A204.1 (cell line): Measurements from ENCODE around the gene C3orf20.
"Not testable (repeated sequence)": the region's sequence is repeated elsewhere in the genome, so short reads cannot be mapped to it uniquely, and the experiment has no call there.

Experiments
- FAIRE-seq: peaks from 2 replicates; lab custom pipeline; 2012; peaks lifted over from hg19 to GRCh38; lab: Jason Lieb, UNC

The C3orf20 gene

DNA sequence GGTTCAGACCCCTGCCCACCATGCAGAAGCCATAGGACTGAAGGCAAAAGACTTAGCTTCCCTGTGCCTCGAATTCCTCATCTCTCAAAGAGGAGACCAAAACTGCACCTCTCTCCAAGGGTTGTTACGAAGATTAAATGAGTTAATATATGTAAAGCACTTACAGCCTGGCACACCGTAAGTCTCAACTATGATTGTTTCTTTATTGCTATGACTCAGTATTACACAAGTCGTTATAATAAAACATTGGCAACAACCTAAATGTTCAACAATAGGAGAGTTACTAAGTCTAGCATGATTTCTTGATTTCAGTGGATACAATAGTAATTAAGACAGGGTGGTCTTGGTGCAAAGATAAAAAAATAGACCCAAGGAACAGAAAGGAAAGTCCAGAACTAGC is 124.2 kb downstream of the C3orf20 start:
- FAIRE-seq: no peak

DNA sequence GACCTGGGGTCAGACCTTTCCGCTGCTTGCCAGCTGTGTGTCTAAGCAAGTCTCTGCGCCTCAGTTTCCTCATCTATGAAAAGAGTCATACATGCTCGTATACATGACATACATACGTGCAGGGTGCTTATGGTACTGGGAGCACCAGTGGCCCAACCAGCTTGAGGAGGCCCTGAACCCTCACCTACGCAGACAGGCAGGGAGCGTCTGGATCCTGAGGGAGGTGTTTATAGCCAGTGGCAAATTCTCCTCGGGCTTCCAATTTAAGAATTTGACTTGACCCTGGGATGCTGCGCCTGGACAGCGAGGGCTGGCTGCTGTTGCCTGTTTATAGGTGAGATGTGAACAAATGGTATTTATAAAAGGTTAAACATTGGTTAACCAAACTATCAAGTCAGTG is 126.1 kb downstream of the C3orf20 start:
- FAIRE-seq: no peak

DNA sequence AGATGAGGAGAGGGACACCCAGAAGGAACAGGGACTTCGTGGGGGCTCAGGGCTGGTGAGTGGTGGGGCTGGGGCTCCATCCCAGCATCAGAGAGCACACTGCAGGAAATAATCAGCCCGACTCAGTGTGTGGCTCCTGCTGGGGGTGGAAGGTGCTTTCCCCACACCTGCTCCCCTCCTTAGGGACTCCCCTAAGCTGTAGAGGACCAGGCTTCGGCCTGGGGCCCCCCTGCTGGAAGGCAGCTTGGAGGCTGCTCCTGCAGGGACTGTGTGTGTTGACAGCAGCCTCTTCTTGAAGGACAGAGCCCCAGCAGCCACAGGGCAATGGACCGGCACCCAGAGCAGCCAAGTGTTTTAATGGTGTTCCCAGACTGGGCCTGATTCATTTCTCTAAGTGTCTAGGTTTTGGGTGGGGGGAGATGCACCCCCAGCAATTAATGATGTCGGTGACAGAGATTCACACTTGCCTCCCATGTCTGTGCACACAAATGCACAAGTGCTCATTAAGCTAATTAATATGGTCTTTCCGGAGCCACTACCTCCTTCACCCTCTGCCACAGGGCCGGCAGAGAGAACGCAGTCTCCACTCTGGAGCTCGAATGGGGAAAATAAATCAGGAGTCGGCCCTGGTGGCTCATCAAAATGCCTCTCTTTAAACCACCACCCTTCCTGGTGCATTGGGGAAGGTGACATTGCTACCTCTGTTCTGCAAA is 126.9 kb downstream of the C3orf20 start:
- FAIRE-seq: no peak

DNA sequence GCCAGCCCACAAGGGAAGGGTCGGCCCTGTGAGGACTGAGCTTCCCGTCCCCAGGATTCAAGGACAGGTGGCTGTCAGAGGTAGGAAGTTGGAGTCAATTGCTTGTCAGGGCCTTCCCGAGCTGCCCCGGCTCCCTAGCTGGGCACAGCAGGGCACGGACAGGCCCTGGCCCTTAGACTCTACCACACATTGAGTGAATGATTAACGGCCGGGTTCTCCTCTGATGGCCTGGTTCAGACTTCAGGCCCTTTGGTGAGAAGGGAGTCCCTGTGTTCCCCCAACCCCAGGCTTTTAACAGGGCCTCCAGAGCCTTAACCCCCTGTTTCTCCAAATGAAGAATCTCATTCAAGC is 127.4 kb downstream of the C3orf20 start:
- no peak for FAIRE-seq

DNA sequence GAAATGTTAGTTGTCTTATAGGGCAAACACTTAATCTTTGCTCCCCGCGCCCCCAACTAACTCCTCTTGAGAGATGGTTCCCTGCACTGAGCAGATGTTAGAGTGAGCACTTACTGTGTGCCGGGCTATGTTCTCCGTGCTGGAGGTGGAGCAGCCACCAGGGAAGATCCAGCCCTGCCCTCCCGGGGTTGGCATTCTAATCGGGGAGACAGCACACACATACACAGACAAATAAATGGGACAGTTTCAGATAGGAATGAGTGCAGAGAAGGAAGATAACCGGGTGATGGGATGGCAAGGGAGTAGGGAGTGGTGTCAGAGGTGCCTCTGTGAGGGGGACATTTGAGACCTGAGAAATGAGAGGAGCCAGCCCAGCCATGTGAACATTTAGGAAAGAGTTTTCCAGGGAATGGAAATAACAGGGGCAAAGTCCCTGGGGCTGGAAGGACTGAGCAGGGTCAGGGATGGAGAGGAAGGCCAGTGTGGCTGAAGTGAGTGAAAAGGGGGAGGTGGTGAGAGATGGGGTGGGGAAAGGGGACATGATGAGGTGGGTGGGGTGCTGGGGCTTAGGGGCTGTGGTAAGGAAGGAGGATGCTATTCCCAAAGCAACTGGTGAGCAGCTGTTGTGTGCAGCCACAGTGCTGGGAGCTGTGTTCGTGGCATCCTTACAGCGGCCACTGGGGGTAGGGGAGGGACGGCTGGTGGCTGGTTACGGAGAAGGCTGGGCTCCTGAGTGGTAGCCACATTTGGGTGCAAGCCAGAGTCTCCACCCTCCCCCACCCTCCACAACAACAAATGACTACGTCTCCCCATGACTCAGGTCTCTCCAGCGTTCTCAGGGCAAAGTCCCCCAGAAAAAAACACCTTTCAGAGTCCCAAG is 128.4 kb downstream of the C3orf20 start:
- no peak for FAIRE-seq

DNA sequence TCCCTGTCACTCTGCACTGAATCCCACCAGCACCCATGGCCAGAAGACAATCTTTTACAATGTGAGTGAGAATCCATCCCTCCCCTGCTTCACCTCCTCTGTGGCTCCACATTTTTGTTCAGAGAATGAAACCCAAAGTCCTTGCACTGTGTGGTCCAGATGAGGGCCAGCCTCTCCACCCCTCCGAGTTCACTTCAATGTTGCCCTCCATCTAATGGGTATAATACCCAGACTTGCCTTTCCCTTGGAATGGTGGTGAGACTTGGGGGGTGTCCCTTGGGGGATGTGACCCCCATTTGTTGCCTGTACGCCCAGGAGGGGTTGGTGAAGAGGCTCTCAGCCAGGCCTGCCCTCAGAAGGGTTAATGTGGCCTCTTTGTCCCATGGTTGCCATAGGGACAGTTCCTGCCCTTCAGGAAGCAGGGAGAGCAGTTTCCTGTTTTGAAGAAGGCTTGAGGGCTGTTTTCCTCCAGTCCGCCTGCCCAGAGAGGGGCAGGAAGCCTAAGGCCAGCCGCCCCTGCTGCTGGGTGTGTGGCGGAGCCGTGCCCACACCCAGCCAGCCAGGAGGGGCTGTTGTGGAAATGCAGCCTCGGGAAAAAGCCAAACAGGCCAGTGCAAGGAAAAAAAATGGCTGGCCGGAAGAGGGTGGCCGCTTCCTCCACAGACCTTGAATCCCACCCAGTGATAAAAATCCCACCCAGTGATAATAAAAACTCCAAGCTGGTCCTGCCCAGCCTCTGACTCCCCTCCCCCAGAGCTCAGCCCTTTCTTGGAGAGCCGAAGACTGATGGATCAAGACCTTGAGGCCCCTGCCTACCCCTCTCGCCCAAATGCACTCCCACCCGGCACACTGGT is 129.3 kb downstream of the C3orf20 start:
- no peak for FAIRE-seq

DNA sequence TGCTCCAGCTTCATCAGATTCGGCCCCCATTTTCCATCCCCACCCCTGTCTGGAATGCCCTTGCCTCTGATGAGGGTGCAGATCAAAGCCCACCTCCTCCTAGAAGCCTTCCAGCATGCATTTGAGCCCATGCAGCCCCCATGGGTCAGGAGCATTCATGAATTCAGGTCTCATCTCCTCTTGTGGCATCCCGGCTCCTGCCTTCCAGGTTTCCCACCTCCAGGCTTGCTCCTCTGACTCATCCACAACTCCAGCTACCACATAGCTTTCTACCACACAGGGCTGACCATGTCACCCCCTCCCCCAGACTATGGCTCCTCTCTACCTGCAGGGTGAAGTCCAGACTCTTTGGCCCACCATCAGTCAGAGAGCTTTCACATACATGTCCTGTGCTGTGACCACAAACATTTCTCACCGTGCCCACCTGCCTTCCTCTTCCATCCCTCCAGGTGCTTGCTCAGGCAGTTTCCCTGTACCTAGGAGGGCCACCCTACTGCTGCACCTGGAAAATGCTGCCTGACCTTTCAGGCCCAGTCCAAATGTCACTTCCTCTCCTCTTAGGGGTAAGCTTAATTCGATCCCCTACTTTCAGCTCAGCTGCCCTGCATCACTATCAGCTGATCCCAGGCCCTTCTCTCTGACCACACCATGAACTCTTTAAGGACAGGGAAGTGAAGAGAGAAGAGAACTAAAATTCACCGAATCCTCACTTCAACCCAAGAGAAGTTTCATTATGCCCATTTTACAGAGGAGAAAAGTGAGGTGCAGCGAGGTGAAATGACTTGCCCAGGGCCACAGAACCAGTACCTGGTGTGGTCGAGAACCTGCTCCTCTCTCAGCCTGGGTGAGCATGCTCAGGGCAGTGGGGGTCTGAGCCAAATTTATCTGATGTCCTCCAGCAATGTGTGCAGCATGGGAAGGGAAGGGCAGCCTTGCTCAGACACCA is 130.2 kb downstream of the C3orf20 start:
- no peak for FAIRE-seq

DNA sequence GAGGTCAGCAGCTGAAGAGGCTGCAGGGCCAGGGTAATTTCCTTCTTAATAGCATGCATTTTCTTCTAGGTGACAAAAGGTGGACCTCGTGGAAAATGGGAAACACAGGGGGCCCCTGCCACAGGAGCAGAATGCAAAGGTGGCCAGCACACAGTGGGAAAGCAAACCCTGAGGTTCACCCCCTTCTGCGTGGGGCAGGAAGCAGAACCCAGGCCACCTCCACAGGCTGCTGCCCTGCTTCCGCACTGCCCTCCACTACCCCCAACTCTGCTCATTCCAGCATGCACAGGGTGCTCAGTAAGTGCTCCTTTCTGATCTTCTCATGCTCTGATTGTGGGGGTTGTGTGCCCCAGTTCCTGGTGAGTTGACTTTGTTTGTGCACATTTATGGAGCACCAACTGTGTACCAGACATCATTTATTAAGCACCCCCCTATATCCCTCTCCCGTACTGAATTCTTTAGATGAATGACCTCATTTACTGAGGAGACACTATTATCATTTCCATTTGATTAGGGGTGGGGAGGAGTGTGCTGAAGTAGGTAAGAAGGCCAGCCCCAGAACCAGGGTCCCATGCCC is 131.1 kb downstream of the C3orf20 start:
- FAIRE-seq: no peak

DNA sequence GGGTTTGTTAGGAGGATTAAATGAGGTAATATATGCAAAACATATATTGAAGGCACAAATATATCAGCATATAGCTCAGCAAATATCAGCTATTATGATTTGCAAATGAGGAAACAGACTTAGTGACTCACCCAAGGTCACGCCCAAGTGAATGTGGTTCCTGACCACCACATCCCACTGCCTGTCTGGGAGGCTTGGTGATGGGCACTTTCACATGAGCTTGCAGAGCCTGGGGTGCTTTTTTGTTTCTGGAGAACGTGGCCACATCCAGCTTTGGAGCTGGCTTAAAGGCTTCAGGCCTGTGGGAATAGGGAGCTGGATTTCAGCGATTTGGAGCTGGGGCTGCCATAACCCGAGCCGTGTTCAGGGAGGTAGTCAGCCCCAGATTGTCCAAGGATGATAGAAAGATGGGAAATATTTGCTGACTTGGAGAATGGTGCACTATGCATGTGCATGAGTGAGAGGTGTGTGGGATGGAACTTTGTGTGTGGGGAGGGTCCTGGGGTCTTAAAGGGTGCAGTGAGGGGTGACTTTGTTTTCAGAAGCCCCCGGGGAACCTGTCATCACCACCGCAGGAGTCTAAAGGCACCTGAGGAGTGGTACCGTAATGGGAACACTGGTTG is 131.8 kb downstream of the C3orf20 start:
- no peak for FAIRE-seq

DNA sequence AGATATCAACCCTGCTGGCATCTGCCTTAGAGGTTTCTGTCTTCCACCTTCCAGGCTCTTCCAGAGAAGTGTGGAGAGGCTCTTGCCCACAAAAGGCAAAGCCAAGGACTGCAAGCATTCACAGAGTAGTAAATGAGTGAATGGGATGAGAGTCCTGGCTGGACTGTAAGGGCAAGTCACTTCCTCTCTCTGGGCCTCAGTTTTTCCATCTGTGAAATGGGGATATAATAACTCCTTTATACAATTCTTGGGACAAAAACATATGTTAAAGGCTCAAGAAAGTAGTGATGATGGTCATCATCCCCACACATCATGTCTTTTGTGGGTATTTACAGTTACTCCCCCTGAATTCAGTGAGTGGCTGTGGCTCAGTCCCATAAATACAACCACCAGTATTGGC is 133.1 kb downstream of the C3orf20 start:
- no peak for FAIRE-seq

DNA sequence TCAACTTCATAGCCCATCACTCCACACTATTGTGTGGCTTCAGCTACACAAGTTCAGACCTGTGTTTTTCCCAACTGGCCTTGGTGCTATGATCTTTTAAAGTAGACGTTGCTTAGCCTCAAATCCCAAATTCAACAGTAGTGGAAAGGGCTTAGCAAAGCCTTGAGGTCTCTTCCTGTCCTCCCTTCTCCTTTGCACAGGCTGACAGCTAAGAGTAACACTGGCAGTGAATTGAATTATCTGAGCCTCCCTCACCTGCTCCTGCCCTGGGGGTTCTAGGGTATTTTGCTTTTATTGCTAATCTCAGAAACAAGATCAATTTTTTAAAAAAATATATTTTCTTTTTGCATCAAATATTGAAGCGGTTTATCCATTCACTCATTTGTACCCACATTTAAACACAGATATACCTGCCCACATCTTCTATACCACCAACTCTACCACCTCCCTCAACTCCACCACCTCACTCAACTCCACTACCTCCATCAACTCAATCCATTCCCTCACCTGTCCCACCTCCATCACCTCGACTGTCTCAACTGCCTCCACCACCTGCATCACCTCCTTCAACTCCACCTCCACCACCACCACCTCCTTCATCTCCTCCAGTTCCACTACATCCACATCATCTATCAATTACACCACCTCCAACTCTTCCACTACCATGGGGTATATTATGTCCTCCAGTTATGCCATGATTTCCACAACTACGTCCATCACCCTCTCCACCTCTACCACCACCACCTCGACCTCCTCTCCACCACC is 133.7 kb downstream of the C3orf20 start:
- FAIRE-seq: no peak

DNA sequence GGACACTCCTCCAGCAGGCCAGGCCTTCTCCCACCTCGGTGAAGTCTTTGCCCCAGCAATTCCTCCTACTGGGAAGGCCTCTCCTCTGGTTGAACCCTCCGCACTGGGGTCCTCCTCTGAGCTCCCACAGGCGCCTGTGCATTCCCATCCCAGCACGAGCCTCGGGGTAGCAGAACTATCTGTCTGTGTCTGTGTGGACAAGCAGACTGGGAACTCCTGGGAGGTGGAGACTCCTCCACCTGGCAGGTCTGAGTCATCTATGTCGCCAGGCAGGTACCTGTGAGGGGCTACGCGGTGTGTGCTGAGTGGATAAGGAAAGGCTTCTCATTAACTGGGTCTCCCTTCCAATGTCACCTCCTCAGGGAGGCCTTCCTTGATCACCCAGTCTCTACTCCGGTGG is 134.7 kb downstream of the C3orf20 start:
- FAIRE-seq: not testable (repeated sequence)

DNA sequence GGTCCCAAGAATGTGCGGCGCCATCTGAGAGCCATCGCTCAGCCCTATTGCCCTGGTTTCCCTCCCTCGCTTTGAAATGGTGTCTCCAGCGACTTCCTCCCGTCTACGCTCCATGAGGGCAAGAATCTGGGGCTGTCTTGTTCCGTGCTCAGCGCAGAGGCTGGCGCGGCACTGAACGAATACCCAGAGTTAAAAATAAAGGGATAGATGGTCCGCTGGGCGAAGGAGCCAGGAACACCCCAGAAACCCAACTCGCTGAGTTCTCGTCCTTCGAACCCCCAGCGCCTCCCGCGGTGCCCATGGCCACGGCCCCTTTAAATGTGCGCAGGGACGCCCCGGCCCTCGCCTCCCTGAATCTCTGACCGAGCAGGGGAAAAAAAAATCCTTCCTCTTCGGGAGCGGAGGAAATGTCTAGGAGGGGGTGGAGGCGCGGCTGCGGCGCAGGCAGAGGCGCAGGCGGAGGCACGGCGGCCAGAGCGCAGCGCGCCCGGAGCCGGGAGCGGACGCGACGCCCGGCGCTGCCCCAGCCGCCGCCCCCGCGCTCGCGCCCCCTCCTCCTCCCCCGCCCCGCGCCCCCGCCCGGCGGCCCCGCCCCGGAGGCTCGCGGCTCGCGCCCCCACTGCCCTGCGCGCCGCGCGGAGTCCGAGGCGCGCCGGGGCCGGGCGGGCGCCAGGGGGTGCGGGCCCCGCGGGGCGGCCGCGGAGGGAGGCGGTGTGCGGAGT is 135.3 kb downstream of the C3orf20 start:
- FAIRE-seq: no peak

DNA sequence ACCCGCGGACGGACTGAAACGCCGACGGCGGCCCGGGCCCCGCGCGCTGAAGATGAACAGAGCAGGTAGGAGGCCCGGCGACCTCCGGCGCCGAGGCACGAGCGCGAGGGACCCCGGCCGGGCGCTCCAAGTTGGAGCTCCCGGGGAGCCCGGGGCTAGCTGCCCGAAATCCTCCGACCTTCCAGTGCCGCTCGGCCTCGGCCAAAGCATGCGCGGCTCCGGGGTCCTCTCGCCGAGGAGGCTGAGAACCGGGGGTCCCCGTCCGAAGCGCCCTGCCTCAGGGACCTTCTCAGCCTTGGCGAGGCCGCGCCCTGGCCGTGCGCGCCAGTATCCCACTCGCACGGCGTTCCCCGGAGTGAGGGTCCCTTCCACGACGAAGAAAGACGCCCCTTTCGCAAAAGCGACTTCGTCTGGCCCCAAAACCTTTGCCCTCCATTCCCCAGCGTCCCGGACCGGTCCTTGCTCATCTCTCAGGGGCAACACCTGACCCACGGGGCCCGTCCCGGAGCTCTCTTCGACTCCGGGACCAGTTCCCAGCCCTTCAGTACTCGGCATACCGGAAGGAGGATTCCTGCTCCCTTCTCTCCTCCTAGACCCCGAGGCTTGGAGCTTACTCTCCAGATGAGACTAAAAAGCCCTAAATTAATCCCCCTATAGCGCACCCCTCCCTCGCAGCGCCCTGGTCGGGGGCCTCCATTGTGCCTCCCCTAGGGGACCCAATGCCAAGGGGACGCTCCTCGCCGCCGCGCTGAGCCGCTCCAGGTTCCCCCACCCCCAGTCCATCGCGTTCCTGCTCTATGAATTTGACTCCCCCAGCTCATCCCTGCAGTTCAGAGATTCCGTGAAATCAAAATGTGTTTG is 136.1 kb downstream of the C3orf20 start:
- FAIRE-seq: no peak

DNA sequence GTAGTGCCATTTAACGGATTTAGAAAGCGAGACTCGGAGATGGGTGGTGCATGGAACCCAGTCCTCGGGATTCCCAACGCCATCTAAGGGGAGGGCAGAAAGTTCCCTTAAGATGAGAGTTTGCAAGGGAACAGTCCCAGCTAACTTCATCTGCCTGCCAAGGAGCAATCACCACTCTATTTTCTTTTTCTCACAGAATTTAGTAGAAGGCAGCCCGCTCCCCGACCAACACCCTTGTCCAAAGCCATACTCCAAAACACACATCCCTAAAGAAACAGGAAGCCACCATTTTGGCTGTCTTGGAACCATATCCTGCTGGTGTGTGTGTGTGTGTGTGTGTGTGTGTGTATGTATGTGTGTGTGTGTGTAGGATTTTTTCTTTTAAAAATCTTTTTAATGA is 136.7 kb downstream of the C3orf20 start:
- FAIRE-seq: no peak

DNA sequence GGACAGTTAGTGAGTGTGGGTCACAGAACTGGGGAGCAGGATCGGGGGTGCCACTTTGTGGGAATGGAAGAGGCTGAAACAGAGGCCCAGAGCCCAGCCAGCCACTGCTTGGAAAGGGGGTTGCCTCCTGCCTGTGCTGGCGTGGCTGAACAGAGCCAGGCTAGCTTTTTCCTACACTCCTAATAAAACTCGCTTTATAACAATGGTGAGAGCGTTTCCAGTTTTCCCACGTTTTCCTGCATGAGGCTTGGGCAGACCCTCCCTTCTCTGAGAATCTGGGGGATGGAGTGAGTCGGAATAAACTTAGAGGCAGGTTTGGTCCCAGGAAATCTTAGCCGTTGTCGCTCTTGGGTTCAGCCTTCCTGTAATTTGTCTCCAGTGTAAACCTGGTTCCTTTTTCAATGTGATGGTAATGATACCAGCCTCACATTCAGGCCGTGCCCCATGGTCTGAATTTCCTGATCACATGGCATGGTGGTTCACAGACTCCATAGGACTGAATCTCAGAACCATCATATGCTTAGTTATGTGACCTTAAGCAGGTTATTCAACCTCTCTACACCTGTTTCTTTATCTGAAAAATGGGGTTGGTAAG is 137.4 kb downstream of the C3orf20 start:
- FAIRE-seq: no peak

DNA sequence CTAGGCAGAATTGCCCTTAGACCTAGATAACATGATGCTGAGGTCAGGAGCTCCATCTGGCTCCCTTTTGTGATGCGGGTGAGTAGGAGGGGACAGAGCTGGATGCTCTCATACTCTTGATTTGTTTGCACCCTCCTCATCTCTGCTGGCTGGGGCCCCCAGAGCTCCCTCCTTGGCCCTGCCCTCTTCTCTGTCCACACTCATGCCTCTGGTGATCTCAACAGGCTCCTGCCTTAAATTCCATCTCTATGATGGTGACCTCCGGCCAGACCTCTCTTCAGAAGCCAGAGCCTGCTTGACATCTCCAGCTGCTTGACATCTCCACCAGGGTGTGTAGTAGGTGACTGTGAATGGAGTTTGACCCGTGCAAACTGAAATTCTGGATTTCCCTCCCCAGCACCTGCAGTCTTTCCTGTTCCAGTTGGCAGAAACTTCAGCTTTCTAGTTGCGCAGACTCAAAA is 139.5 kb downstream of the C3orf20 start:
- FAIRE-seq: no peak

DNA sequence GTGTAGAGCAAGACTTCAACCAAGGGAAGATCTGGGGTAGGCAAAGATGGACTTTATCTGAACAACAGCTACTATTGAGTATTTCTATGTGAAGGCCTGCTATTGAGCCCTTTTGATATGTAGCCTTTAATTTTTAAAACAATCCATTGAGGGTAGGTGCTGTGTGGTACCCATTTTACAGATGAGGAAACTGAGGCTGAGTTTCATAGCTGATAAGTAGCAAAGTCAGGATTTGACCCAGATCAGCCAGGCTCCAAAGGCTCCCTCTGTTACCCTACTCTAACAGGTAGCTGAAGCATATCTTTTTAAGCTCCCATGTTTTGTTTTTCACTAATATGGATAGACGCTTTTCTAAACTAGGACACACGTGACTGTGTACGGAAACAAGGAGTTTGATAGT is 141.4 kb downstream of the C3orf20 start:
- FAIRE-seq: no peak
